NCI-H1694 treated with DMSO at 0.1 percent for 48 hours (cell line): ENCODE measurements around the gene ZNF600.
A peak's percentile ranks its signal among the peaks of the same experiment; 100 is the strongest.
"Not testable (repeated sequence)": the region's sequence is repeated elsewhere in the genome, so short reads cannot be mapped to it uniquely, and the experiment has no call there.

Source experiments
- DNase-seq: peaks from one replicate; lab custom pipeline; 2025; lab: John Stamatoyannopoulos, UW

The ZNF600 gene

DNA sequence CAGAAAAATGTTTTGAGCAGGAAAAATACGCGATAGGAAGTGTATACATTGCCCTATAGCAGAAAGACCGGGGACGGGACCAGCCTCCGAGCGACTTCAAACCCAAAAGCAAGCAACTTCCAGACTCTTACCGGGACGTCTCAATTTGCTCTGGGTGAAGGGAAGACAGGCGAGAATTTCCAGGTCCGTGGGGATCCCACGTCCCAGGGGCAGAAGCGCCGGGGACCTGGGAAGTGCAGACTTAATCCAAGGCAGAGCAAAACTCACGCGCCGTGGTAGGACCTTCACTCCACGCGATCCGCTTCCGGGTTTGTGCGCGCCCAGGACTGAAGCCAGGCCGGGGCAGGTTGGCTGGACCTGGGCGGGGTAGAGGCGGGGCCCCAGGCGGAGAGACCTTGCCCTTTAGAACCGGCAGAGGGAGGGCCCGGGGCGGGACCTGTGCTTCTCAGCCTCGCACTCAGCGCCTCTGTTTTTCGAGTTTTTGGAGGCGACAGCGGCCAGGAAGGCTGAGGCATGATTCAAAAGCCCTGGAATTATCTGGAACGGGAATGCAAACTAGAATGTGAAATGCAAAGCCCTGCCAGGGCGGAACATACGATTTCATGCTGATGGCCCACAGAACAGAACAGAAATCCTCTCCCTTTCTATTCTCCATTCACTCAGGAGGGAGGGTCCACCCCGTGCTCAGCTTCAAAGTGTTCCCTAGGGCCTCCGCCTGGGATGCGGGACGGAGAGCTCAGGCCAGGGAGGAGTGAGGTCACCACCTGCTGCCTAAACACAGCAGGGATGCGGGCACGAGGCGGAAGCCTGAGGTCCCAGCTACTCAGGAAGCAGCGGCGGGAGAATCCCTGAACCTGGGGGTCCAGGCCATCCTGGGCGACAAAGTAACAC is at the start of gene ZNF600:
Gene ZNF600 (minus strand): TSS at position 328 of the 891 bp plus-strand sequence. CDS start 7,903 bp downstream, outside the sequence.
- not testable (repeated sequence) for DNase-seq

- DNase-seq: not testable (repeated sequence)
Observed at GRCh38 chr19:52834289-52834688, 47.7 kb upstream of the ZNF600 start.

DNA sequence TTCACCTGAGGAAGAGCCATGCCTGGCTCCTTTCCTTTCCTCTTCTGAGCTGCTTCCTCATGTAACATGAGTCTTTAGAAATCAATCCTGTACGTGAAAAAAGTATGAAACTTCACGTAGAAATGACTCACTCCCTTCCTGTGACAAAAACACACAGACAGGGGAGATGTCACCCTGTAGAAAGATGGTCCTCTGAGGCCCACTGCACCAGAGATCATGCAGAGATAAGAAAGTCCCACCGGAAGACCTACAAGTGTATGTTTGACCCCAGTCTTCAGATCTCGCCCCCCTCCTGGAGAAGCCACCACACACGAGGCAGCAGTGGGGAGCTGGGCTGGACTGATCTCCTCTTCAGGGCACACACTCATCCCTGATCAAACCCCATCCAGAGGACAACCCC is 47.0 kb upstream of the ZNF600 start:
- not testable (repeated sequence) for DNase-seq

GRCh38 chr19:52829866-52830265 is 43.3 kb upstream of the ZNF600 start:
- not testable (repeated sequence) for DNase-seq

DNA sequence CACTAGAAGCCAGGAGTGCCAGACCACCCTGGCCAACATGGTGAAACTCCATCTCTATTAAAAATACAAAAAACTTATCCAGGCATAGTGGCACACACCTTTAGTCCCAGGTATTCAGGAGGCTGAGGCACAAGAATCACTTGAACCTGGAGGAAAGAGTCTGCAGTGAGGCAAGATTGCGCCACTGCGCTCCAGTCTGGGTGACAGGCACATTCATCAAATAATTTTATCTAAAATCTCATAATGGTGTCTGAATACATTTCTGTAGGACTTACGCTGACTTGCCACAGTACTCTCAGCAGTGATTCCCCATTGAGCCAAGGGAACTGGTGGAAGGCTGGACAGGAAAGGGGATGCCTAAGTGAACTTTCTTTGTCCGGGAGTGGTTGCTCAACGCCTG is 39.2 kb upstream of the ZNF600 start:
- DNase-seq: no peak

DNA sequence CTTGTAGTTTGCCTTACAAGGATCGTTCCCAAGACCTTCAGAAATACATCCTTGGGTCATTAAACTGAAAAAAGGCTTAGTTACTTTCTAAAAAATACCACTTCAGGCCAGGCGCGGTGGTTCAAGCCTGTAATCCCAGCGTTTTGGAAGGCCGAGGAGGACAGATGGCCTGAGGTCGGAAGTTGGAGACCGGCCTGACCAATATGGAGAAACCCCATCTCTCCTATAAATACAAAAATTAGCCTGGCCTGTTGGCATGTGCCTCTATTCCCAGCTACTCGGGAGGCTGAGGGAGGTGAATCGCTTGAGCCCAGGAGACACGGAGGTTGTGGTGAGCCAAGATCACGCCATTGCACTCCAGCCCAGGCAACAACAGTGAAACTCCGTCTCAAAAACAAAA is 37.1 kb upstream of the ZNF600 start:
- no peak for DNase-seq

GRCh38 chr19:52821204-52821960 is 34.8 kb upstream of the ZNF600 start, which contains the start of gene ZNF28:
ZNF28 (minus strand) TSS chr19:52821633; CDS start chr19:52817958, 3,675 bp downstream.
- DNase-seq: peak; percentile 9

GRCh38 chr19:52820472-52821203 is 34.0 kb upstream of the ZNF600 start:
- not testable (repeated sequence) for DNase-seq

- no peak for DNase-seq
Observed at GRCh38 chr19:52809801-52810200, 23.2 kb upstream of the ZNF600 start.

GRCh38 chr19:52799950-52800640 is 13.5 kb upstream of the ZNF600 start:
- not testable (repeated sequence) for DNase-seq

- DNase-seq: no peak
Observed at GRCh38 chr19:52789440-52789839, 2.8 kb upstream of the ZNF600 start.

GRCh38 chr19:52786078-52786463 is 520 bp downstream of the ZNF600 start:
- DNase-seq: no peak

- no peak for DNase-seq
Observed at GRCh38 chr19:52785506-52785905, 1.1 kb downstream of the ZNF600 start.

GRCh38 chr19:52782864-52783263 is 3.7 kb downstream of the ZNF600 start:
- DNase-seq: not testable (repeated sequence)

- DNase-seq: no peak
Observed at GRCh38 chr19:52778811-52779210, 7.8 kb downstream of the ZNF600 start.

DNA sequence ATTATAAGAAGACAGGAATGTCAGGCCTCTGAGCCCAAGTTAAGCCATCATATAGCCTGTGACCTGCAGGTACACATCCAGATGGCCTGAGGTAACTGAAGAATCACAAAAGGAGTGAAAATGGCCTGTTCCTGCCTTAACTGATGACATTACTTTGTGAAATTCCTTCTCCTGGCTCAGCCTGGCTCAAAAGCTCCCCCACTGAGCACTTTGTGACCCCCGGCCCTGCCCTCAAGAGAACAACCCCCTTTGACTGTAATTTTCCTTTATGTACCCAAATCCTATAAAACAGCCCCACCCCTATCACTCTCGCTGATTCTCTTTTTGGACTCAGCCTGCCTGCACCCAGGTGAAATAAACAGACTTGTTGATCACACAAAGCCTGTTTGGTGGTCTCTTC is 30.1 kb downstream of the ZNF600 start:
- not testable (repeated sequence) for DNase-seq

- no peak for DNase-seq
Observed at GRCh38 chr19:52749780-52750179, 36.8 kb downstream of the ZNF600 start.

DNA sequence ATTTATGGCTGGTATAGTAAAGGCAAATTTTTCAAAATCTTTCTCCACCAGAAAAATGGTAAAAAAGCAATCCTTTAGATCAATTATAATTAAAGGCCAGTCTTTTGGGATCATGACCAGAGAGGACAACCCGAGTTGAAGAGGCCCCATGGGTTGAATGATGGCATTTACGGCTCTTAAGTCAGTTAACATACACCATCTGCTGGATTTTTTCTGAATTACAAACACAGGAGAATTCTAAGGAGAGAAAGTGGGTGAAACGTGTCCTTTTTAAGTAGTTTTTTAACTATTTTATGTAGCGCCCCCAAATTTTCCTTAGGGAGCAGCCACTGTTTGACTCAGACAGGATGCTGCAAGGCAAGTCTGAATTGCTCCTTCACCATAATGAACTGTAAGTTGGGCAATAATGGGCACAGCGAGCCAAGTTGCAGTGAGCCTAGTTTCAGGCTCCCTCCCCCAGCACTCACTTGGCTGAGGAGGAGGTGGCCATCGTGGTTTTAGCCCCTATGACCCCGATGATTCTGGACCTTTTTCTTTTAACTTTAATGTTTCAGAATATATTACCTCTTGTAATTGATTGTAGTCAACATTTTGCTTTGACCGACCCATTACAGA is 38.1 kb downstream of the ZNF600 start:
- no peak for DNase-seq

DNA sequence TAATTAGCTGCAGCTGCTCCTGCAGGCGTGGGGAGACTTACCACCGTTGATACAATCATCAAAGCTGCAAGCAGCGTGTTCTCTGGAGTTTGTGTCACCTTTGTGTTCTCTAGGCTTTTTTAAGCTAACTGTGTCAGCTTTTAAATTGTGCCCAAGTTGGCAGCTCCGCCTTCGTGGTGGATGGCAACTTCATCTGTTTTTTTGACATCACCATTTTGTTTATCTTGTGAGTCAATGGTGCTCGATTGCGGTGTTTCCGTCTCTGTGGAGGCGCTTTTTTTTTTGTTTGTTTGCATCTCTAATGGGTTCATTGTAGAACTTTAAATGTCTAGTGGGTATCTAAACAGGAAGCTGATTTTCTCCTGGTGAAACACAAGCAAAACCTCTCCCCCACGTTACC is 40.7 kb downstream of the ZNF600 start:
- not testable (repeated sequence) for DNase-seq

DNA sequence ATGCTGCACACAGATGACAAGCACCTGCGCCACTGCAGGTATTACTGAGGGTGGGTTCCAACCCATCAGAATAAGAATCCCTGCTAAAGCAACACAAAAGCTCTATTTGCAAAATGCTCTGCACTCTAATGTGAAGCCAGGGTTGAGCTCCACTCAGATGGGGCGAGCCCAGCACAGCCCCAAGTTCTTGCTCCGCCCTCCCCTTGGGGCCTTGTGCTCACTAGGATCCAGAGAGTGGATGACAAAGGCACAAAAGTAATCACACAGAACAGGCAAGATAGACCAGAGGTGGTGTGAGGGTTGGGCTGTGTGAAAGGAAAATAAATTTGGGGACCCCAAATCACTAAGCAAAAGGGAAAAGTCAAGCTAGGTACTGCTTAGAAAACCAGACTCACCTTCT is 43.5 kb downstream of the ZNF600 start:
- DNase-seq: no peak

DNA sequence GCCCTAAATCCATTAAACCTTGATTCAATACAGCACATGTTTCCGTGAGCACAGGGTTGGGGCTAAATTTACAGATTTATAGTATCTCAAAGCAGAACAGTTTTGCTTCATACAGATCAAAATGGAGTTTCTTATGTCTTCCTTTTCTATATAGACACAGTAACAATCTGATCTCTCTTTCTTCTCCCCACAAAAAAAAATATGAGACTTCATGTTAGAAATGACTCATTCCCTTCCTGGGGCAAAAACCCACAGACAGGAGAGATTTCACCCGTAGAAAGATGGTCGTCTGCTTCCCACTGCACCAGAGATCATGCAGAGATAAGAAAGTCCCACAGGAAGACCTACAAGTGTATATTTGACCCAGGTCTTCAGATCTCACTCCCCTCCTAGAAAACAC is 44.1 kb downstream of the ZNF600 start:
- no peak for DNase-seq
